ENCODE data around the gene TMEM33.
A peak's percentile ranks its signal among the peaks of the same experiment; 100 is the strongest.

TMEM33 gene

GRCh38 chr4:41940834-41941233 is 5.6 kb downstream of the TMEM33 start:
- DNase-seq: no peak

GRCh38 chr4:41943506-41943905 is 8.3 kb downstream of the TMEM33 start:
- no peak for DNase-seq

DNA sequence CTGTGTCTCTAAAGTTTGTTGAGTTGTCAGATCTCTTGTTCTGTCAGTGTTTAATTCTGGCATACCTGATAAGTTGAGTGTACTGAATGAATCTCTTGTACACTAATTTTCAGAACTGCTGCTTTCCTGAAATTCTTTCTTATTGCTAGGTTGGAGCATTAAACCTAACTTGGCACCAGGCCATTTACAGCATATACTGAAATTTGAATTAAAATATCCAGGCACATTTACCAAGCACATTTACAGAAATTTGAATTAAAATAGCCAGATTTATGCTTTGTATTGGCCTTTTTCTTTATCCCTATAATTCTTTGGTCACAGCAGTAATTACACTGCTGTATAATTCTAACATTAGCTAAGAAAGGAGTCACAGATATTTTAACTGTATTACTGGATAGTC is 8.9 kb downstream of the TMEM33 start:
- no peak for DNase-seq

DNA sequence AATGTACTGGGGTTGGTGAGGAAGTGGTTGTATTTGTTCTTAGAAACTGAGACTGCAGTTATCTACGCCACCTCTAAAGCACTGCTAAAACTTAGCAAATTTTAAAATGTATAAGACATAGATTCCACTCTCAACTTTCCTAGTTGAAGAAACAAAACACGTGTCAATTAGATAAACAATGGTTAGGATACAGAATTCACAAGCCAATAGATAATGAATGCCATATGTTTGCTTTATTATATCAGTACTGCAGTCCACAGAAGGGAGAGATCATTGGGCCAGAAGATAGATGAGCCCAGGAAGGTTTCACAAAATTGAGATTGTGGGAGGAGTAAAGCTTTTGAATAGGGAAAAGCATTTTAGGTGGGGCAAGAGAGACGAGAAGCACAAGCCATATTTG is 14.3 kb downstream of the TMEM33 start:
- DNase-seq: no peak

GRCh38 chr4:41957634-41958033 is 22.4 kb downstream of the TMEM33 start:
- no peak for DNase-seq

GRCh38 chr4:41963105-41963504 is 27.9 kb downstream of the TMEM33 start:
- DNase-seq: no peak

GRCh38 chr4:41964401-41964800 is 29.2 kb downstream of the TMEM33 start:
- no peak for DNase-seq

DNA sequence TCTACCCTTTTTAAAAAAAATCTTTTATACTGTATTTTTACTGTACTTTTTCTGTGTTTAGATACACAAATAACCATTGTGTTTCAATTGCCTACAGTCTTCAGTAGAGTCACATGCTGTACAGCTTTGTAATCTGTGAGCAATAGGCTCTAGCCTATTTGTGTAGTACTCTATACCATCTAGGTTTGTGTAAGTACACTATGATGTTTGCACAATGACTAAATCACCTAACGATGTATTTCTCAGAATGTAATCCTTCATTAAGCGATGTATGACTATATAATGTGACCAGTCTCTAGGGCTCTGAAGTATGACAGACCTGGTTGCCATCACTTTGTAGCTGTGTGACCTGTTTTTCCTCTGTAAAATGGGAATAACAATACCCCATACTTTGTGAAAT is 32.2 kb downstream of the TMEM33 start:
- no peak for DNase-seq

- no peak for DNase-seq
Observed at GRCh38 chr4:41969671-41970070, 34.4 kb downstream of the TMEM33 start.

GRCh38 chr4:41975341-41975740 is 40.1 kb downstream of the TMEM33 start:
- no peak for DNase-seq

DNA sequence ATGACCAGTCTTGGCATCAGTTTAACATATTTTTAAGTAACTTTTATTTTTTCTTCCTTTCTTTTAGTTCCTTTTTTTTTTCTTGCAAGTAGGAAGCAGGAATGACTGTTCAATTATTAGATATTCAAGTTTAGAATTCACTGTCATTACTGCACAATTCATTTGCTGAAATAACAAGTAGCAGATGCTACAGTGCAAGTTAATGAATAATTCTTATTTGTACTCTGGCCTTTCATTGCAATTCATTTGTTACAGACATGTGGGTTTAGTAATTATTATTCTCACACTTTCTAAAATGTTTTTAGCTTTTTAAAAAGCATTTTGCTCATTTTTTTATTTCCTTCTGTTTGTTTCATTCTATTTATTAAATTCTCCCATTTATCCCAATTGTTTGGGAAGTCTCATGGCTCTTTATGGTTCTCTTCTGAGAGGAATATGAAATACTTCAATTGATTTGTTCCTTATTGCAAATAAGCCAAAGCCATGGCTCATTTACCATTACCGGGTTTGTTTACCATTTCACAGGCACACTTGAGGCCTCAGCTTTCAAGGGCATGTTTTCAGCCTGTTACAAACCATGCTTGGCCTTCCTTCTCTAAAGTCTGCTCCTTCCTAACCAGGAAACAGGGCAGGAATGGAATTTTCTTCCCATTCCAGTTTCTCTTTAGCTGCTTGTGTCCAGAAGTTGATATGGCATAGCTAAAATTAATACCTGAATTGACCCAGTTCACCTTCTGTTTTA is 41.7 kb downstream of the TMEM33 start:
- DNase-seq: no peak

GRCh38 chr4:41977709-41978108 is 42.5 kb downstream of the TMEM33 start:
- DNase-seq: no peak

GRCh38 chr4:41981456-41981855 is 46.2 kb downstream of the TMEM33 start, which contains the start of gene DCAF4L1:
TSS of gene DCAF4L1 (plus strand) at chr4:41981756. CDS start at chr4:41981793, 37 bp downstream.
- no peak for DNase-seq

DNA sequence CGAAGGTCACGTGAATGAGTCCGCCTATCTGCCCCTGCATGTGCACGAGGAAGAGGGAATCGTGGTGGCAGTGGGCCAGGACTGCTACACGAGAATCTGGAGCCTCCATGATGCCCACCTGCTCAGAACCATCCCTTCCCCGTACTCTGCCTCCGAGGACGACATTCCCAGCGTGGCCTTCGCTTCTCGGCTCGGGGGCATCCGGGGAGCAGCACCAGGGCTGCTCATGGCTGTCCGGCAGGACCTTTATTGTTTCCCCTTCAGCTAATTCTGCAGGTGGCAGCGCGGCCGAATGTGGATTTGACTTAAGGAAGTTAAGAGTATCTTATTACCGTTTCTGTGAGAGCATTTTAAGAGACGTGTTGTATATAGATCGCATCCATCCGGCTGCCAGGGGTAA is 47.5 kb downstream of the TMEM33 start:
- no peak for DNase-seq

- no peak for DNase-seq
Observed at GRCh38 chr4:41985151-41985550, 49.9 kb downstream of the TMEM33 start.

DNA sequence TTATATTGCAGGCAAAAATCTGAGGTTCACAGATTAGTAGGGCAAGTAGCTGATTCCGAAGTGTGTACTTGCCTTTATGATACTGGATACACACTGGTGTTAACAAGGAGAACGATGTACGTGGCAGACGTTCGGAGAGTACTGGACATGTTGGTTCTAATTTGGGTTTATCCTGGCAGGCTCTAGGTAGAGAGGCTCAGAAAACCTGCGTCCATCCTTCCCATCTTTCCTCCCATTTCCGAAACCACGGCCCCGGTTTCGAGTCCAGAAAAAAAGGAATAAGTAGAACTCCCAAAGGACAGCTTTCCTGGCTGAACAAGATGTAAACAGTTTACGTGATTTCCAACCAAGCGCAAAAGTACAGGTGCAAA is 54.8 kb downstream of the TMEM33 start:
- DNase-seq: no peak

- peak; percentile 87 for DNase-seq
Observed at GRCh38 chr4:41990365-41991111, 55.3 kb downstream of the TMEM33 start, which contains the start of gene SLC30A9. TSS of gene SLC30A9 (plus strand) at chr4:41990530. CDS start at chr4:41990652, 122 bp downstream.

GRCh38 chr4:41991916-41992767 is 56.9 kb downstream of the TMEM33 start:
- no peak for DNase-seq

DNA sequence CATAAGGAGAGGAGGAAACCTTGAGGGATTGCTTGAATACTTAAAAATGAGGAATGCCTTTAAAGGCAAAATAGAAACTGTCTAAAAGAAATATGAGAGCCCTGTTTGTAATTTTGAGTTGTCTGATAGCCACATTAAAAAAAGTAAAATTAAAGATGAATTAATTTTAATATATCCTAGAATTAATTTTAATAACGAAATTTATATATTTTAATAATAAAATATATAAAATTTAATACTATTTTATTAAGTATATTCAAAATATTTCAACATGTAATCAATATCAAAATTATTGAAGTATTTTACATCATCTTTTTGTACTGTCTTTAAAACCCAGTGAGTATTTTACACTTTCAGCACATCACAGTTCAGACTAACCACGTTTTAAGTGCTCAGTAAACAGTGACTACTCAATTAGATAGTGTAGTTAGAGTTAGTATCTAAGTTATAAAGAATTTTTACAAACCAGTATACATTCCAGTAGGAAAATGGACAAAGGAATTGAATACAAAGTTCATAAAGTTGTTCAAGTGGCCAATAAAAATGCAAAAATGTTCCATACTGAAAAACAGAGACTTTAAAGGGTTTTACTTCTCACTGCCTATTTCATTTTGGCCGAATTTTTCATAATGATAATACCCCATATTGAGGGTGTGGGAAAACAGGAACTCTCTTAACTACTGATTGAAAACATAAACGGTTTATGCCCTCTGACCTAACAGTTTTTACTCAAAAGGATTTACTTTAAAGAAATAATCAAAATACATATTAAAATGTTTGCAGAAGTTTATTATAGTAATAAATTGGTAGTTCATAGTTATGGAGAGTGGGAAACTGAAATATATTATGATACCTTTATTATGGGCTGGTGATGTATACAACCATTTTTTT is 58.0 kb downstream of the TMEM33 start:
- DNase-seq: no peak

- no peak for DNase-seq
Observed at GRCh38 chr4:41994461-41994985, 59.3 kb downstream of the TMEM33 start.

DNA sequence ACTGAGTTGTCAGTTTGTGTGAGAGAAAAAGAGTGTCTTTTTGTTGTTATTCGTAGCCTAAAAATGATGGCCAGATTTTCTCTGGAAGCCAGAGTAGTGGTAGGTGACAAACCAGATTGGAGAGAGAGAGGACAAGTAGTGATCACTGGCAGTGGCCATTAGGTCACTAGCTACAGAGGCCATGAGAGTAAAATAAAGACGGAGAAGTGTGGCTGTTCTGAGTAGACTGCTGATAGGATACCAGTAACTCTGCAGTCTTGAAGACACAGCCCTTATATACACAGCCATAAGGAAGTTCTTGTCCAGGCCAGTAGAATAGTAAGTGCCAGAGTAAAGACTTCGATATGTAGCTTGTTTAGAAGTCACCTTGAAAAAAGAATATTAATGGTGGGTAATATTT is 62.8 kb downstream of the TMEM33 start:
- no peak for DNase-seq

GRCh38 chr4:41999321-41999720 is 64.1 kb downstream of the TMEM33 start:
- no peak for DNase-seq

Measured in activated T-cell treated with anti-CD3 and anti-CD28 coated beads for 4 hours (primary cell).